ENCODE results near the gene DKK2.
A peak's percentile ranks its signal among the peaks of the same experiment; 100 is the strongest.
"Not testable (repeated sequence)": the region's sequence is repeated elsewhere in the genome, so short reads cannot be mapped to it uniquely, and the experiment has no call there.

Gene DKK2

GRCh38 chr4:107011312-107011711, 24.8 kb downstream of the DKK2 start:
- no peak for DNase-seq

GRCh38 chr4:107009196-107009968, 26.7 kb downstream of the DKK2 start:
- no peak for DNase-seq

GRCh38 chr4:107008115-107008514, 28.0 kb downstream of the DKK2 start:
- no peak for DNase-seq

GRCh38 chr4:107006218-107006617, 29.9 kb downstream of the DKK2 start:
- DNase-seq, result no peak

- no peak for DNase-seq
Measured at GRCh38 chr4:106996490-106996889, 39.6 kb downstream of the DKK2 start.

- no peak for DNase-seq
Measured at GRCh38 chr4:106993827-106994226, 42.3 kb downstream of the DKK2 start.

- no peak for DNase-seq
Measured at GRCh38 chr4:106987311-106987710, 48.8 kb downstream of the DKK2 start.

GRCh38 chr4:106986486-106986885, 49.6 kb downstream of the DKK2 start:
- DNase-seq, result peak; percentile 19

GRCh38 chr4:106985830-106986229, 50.3 kb downstream of the DKK2 start:
- no peak for DNase-seq

GRCh38 chr4:106982711-106983211, 53.4 kb downstream of the DKK2 start:
- DNase-seq, result no peak

GRCh38 chr4:106981431-106981830, 54.7 kb downstream of the DKK2 start:
- DNase-seq, result peak; percentile 27

GRCh38 chr4:106979476-106979875, 56.6 kb downstream of the DKK2 start:
- no peak for DNase-seq

- DNase-seq, result no peak
Measured at GRCh38 chr4:106978046-106978774, 57.9 kb downstream of the DKK2 start.

GRCh38 chr4:106971636-106972035, 64.5 kb downstream of the DKK2 start:
- DNase-seq, result no peak

GRCh38 chr4:106967892-106968291, 68.2 kb downstream of the DKK2 start:
- DNase-seq, result no peak

- DNase-seq, result no peak
Measured at GRCh38 chr4:106953036-106953705, 82.9 kb downstream of the DKK2 start.

- no peak for DNase-seq
Measured at GRCh38 chr4:106951891-106952290, 84.2 kb downstream of the DKK2 start.

GRCh38 chr4:106941841-106942240, 94.3 kb downstream of the DKK2 start:
- DNase-seq, result no peak

GRCh38 chr4:106930522-106930921, 105.6 kb downstream of the DKK2 start:
- DNase-seq, result no peak

- no peak for DNase-seq
Measured at GRCh38 chr4:106929248-106929647, 106.9 kb downstream of the DKK2 start.

GRCh38 chr4:106914223-106914622, 121.9 kb downstream of the DKK2 start:
- no peak for DNase-seq

- no peak for DNase-seq
Measured at GRCh38 chr4:106909486-106910188, 126.5 kb downstream of the DKK2 start.

GRCh38 chr4:106908049-106908448, 128.1 kb downstream of the DKK2 start:
- DNase-seq, result not testable (repeated sequence)

Measured in COR-L47 (cell line).